Esophagus squamous epithelium (tissue), 5 donors: Measurements from ENCODE around the gene KERA. TPM values are rescaled to one million over a fixed set of nuclear protein-coding genes. Genes with fewer than 3 reads are reported as not detected.
"Not testable (repeated sequence)": the region's sequence is repeated elsewhere in the genome, so short reads cannot be mapped to it uniquely, and the experiment has no call there.

Experiments used
- DNase-seq: peaks from one replicate; lab custom pipeline; 2025; lab: John Stamatoyannopoulos, UW
- H3K27ac ChIP-seq, 4 donors: fragments of 200-600 bp; sonication (generic); one replicate each; pipeline ENCODE4 v1.5.1; 2016 to 2019; ENCODE audit warnings: mild to moderate bottlenecking in 1 of 4
- H3K27me3 ChIP-seq, 4 donors: fragments of 200-600 bp; sonication (generic); 1 replicate in 3 of 4; 2 replicates in 1 of 4; pipeline versions ENCODE4 v1.5.1 to v1.6.0; 2017 to 2021; ENCODE audit warnings: antibody characterized with exemption in 1 of 4
- H3K36me3 ChIP-seq, 3 donors: fragments of 200-600 bp; sonication (generic); one replicate each; pipeline ENCODE4 v1.5.1; 2016 to 2019
- H3K4me1 ChIP-seq, 3 donors: fragments of 200-600 bp; sonication (generic); one replicate each; pipeline ENCODE4 v1.5.1; 2017 to 2019
- H3K4me3 ChIP-seq, 4 donors: fragments of 200-600 bp; sonication (generic); 1 replicate in 3 of 4; 2 replicates in 1 of 4; pipeline ENCODE4 v1.5.1; 2016 to 2019; ENCODE audit warnings: mild to moderate bottlenecking in 2 of 4, moderate library complexity in 1 of 4
- H3K9me3 ChIP-seq, 3 donors: fragments of 200-600 bp; sonication (generic); one replicate each; pipeline ENCODE4 v1.5.1; 2016 to 2019
- CTCF ChIP-seq, 6 experiments: fragments of 450-650 bp in 4 of 6; fragments of 200-600 bp in 2 of 6; sonication (generic) in 2 of 6; IDR thresholded peaks; one replicate each; pipeline ENCODE4 v1.5.1; 2016 to 2019; ENCODE audit warnings: antibody characterized with exemption in 6 of 6, mild to moderate bottlenecking in 4 of 6, moderate library complexity in 4 of 6
- POLR2A ChIP-seq, 4 donors: fragments of 450-650 bp; IDR thresholded peaks; one replicate each; pipeline ENCODE4 v1.6.1; 2017; ENCODE audit warnings: antibody characterized with exemption in 4 of 4, mild to moderate bottlenecking in 4 of 4, moderate library complexity in 3 of 4
- WGBS, 2 donors: methylation state at CpG; one replicate each; pipeline ENCODE4 v1.1.5; 2018; 5-methylcytosine and 5-hydroxymethylcytosine counted together
- intact Hi-C: fragments of 100-400 bp; cut with DNase I; formaldehyde crosslinking; loops from one replicate; pipeline ENCODE4 v1.15.0; 2022
- total RNA-seq, 4 donors: library from RNA; depleted of rRNA; stranded (reverse); fragments of >200 nt; gene quantifications; one replicate each; pipeline ENCODE4 v1.1.0, GENCODE V29; 2016
- donor health status: DM: yes; HTN: yes; CAD: no.

Gene KERA
- total RNA-seq, 4 donors from 2014 or later, result not detected

DNA sequence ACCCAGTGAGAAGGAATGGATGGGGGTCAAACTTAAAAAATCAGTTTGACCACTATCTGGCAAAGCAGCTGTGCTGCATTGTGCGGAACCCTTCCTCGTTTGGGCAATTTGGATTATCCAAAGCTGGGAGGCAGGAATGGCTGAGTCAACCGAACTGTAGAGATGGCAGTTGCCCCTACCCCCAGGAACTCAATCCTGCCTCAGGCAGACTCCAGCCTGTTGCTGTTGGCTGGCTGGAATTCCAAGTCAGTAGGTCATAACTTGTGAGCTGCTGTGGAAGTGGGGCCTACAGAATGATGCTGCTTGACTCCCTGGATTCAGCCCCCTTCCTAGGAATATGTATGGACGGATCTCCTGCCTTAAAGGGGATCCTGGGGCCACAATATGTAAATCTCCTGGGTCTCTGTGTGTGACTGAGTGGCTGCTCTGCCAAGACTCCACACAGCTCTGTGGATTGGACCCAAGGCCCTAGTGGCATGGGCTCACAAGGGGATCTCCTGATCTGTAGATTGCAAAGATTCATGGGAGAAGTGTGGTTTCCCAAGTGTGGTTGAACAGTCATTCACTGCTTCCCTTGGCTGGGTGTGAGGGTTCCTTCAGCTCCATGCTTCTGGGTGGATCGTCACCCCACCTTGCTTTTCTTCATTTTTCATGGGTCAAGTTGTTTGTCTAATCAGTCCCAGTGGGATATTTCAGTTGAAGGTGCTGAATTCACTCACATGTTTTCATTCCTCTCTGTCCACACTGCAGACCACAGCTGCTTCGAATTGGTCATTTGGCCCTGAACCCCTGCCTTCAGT, 34.3 kb upstream of the KERA start:
- H3K9me3 ChIP-seq, result peaks cover 0 to 10% (median 0%) of the 10 kb centered on the region in 3 donors
- H3K36me3 ChIP-seq, result no peaks in the 10 kb centered on the region
- no peaks in the 10 kb centered on the region for H3K27me3 ChIP-seq
- H3K4me3 ChIP-seq, result no peak overlapping the region
- no peaks in the 10 kb centered on the region for H3K4me1 ChIP-seq
- intact Hi-C loops, result no loop called here
- no peak overlapping the region for H3K27ac ChIP-seq
- TF ChIP-seq POLR2A (IDR thresholded peaks at IDR 0.05), result no peak
- no peak for TF ChIP-seq CTCF (IDR thresholded peaks at IDR 0.05)
- 77 to 90% methylated on average over 5 to 6 of the region's 6 CpGs for WGBS, 2 donors
- no peak for DNase-seq

- H3K4me1 ChIP-seq, H3K27ac ChIP-seq, H3K27me3 ChIP-seq, H3K36me3 ChIP-seq, intact Hi-C loops, H3K4me3 ChIP-seq, DNase-seq: not testable (repeated sequence)
- H3K9me3 ChIP-seq, result peaks cover 0 to 10% (median 0%) of the 10 kb centered on the region in 3 donors
- WGBS, 2 donors, result 81 to 90% methylated on average over 2 of the region's 2 CpGs
These were observed 32.1 kb upstream of the KERA start for GRCh38 chr12:91089953-91090352.

DNA sequence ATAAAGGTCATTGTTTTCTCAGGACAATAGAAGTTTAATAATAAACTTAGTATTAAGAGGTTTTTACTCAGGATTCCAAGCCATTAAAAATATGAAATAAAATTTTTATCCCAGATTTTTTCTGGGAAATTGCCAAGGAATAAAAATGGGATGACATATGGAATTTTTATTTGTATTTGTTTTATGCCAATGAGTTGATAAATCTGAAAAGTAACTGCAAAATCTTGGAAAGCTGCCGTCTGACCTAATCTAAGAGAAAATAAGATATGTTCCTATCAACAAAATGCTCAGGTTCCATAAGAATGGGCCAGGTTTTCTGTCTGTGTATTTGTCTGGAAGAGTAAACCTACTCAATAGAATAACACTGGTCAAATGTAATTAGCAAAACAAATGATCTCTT, 22.2 kb upstream of the KERA start:
- TF ChIP-seq POLR2A (IDR thresholded peaks at IDR 0.05) (no peak), CTCF (IDR thresholded peaks at IDR 0.05) (no peak)
- no peaks in the 10 kb centered on the region for H3K9me3 ChIP-seq
- no peaks in the 10 kb centered on the region for H3K27me3 ChIP-seq
- no peaks in the 10 kb centered on the region for H3K36me3 ChIP-seq
- H3K27ac ChIP-seq, result no peak overlapping the region
- H3K4me3 ChIP-seq, result no peak overlapping the region
- WGBS, 2 donors, result 68 to 83% methylated on average over 1 of the region's 1 CpG
- no peak for DNase-seq
- H3K4me1 ChIP-seq, result no peaks in the 10 kb centered on the region
- intact Hi-C loops, result no loop called here

GRCh38 chr12:91078501-91078900, 20.7 kb upstream of the KERA start:
- Histone ChIP-seq H3K4me3 (no peak overlapping the region), H3K36me3 (no peaks in the 10 kb centered on the region), H3K9me3 (no peaks in the 10 kb centered on the region), H3K4me1 (no peaks in the 10 kb centered on the region), H3K27ac (no peak overlapping the region), H3K27me3 (no peaks in the 10 kb centered on the region)
- no peak for DNase-seq
- intact Hi-C loops, result no loop called here
- TF ChIP-seq POLR2A (IDR thresholded peaks at IDR 0.05) (no peak), CTCF (IDR thresholded peaks at IDR 0.05) (no peak)
- WGBS, 2 donors, result 54 to 65% methylated on average over 1 of the region's 1 CpG

DNA sequence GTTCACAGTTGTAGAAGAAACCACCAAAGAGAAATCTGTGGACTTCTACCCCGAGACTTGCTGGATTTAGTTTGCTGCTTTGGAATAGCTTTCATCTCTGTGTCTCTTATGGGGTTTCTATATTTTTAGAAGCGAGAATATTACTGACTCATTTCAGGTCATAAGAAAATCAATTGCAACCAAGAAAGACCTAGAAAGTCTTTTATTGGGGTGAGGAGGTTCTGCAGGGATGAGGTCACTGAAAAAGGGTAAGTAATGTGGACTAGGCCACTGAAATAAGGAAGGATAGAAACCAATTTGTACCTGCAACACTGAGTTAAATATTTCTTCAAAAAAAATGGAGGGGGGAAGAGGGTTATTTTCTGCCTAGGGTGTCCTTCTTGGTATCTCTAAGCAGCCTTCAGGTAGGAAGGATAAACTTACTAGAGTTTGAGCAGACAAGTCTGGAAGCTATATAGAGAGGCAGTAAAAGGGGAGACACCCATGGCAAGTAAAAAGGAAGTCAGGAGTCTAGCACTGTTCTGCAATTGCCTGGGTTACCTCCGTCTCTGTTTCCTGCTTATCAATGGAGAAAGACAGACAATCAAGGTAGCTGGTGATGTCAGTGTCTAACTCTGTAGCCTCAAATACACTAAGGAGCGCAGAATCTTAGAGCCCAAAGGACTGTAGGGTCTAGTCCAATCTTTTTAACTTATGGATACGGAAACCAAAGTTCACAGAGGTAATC, 19.6 kb upstream of the KERA start:
- Histone ChIP-seq H3K4me1 (no peaks in the 10 kb centered on the region), H3K9me3 (no peaks in the 10 kb centered on the region), H3K4me3 (no peak overlapping the region), H3K36me3 (no peaks in the 10 kb centered on the region), H3K27me3 (no peaks in the 10 kb centered on the region), H3K27ac (no peak overlapping the region)
- WGBS, 2 donors, result 76 to 79% methylated on average over 5 of the region's 5 CpGs
- no peak for DNase-seq
- no peak for TF ChIP-seq POLR2A (IDR thresholded peaks at IDR 0.05)
- TF ChIP-seq CTCF (IDR thresholded peaks at IDR 0.05), result no peak
- intact Hi-C loops, result no loop called here
